Fibroblast of lung (primary cell): ENCODE measurements around the gene MGLL.

Experiments
- EZH2 ChIP-seq: IDR thresholded peaks from 2 replicates; pipeline ENCODE4 v1.5.1; 2012; ENCODE audit warnings: low read length, control low read depth, mild to moderate bottlenecking; ENCODE audit errors: missing control alignments
- TF ChIP-seq, protein P1 (sequence below), 2 donors: IDR thresholded peaks in 1 of 2; conservative IDR thresholded peaks in 1 of 2; 1 replicate in 1 of 2; 2 replicates in 1 of 2; pipeline ENCODE4 v1.5.1; 2011 to 2012; ENCODE audit warnings: low read length in 2 of 2, control low read depth in 1 of 2, inconsistent platforms in 1 of 2, low read depth in 1 of 2, mild to moderate bottlenecking in 1 of 2

DNA sequence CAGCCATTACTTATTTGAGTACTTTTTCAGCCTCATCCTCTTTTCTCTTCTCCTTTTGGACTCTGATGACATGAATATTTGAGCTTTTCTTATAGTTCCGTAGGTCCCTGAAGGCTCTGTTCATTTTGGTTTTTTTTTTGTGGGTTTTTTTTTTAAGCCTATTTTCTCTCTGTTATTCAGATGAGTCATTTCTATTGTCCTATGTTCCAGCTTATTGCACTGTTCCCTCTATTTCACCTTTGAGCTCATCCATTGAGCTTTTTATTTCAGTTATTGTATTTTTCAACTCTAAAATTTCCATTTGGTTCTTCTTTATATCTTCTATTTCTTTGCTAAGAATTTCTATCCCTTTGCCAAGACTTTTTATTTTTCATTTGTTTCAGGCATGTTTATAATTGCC is 7.2 kb upstream of the MGLL start:
- TF ChIP-seq, protein P1, sequence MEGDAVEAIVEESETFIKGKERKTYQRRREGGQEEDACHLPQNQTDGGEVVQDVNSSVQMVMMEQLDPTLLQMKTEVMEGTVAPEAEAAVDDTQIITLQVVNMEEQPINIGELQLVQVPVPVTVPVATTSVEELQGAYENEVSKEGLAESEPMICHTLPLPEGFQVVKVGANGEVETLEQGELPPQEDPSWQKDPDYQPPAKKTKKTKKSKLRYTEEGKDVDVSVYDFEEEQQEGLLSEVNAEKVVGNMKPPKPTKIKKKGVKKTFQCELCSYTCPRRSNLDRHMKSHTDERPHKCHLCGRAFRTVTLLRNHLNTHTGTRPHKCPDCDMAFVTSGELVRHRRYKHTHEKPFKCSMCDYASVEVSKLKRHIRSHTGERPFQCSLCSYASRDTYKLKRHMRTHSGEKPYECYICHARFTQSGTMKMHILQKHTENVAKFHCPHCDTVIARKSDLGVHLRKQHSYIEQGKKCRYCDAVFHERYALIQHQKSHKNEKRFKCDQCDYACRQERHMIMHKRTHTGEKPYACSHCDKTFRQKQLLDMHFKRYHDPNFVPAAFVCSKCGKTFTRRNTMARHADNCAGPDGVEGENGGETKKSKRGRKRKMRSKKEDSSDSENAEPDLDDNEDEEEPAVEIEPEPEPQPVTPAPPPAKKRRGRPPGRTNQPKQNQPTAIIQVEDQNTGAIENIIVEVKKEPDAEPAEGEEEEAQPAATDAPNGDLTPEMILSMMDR (conservative IDR thresholded peaks at IDR 0.05 in 1 of 2, IDR thresholded peaks at IDR 0.05 in 1 of 2; ENCODE audit: low read depth in 1 of 2, low read length in 2 of 2): no peak
- no peak for TF ChIP-seq EZH2
